GM18951 (cell line): ENCODE measurements around the gene MYH7B.

Source experiments
- POLR2A ChIP-seq: IDR thresholded peaks from 4 replicates; pipeline ENCODE4 v1.6.1; 2011; ENCODE audit warnings: mild to moderate bottlenecking; ENCODE audit not compliant: insufficient read length, insufficient read depth; ENCODE audit errors: extremely low read depth
- in situ Hi-C: fragments of 300-500 bp; cut with MboI; formaldehyde crosslinking; loops from one replicate; pipeline ENCODE4 v1.12.0; 2022; ENCODE audit warnings: low sequenced_read_pairs, mixed read lengths, inconsistent platforms; ENCODE audit not compliant: unreplicated experiment

The MYH7B gene

DNA sequence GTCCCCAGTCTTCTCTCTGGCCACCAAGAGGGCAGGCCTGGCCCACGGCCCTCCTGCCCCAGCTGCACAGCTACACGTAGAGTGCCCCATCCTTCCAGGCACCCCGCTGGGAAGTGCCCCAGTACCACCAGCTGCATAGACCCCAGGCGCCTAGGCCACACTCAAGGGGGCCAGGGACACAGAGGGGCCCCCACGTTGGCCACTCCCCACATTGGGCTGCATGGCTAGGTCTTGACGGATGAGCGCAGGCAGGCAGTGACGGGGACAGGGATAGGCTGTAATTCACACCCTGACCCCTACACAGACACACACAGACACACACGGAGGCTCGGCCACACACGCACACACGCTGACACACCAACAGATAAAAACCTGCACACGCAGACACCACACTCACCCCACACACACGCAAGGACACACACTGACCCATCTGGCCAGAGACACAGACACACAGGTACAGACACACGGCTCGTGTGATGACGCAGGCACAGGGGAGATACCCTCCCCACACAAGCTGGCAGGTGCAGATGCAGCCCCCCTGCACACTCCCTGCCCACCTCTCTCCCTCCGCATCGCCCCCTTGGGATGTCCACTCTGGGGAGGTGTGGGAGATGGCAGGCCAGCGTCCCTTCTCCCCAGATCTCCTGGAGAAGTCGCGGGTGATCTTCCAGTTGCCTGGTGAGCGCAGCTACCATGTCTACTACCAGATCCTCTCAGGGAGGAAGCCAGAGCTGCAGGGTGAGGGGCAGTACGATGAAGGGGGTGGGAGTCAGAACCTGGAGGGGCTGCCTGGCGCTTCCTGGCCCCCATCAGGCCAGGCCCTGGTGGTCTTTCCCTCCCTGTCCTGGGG is 30.0 kb downstream of the MYH7B start:
- no peak for TF ChIP-seq POLR2A
- in situ Hi-C loops = no loop called here

DNA sequence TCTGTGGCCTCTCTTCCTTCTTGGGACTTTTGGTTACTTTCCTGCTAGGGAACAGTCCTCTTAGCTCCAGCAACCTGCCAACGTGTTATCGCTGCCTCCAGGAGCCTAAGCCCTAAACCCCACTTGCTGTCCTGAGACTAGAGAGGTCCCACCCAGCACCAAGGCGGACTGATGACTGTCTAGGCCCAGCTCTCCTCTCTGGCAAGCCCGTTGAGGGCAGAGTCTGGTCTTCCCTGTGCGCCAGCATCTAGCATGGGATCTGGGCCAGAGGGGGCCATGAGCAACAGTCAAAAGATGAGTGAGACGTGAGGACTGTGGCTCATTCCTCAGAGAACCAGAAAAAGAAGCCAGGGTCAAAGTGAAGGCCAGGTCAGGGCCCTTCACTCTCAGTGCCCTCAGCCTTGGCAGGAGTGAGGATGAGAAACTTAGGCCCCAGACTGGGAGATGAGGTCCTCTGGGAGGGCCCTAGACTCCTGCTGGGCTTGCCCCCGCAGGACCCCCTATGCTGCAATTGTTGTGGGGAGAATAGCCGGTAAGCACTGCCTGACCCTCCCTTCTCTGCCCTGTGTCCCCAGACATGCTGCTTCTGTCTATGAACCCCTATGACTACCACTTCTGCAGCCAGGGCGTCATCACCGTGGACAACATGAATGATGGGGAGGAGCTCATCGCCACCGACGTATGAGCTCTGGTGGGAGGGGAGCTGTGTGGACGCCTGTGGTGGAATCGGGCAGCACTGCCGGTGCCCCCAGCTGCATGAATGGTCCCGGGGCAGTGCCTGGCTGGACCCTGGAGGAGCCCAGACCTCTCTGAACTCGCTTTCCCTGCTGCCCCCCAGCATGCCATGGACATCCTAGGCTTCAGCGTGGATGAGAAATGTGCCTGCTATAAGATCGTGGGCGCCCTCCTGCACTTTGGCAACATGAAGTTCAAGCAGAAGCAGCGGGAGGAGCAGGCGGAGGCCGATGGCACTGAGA is 30.9 kb downstream of the MYH7B start:
- in situ Hi-C loops = no loop called here
- TF ChIP-seq POLR2A = no peak

DNA sequence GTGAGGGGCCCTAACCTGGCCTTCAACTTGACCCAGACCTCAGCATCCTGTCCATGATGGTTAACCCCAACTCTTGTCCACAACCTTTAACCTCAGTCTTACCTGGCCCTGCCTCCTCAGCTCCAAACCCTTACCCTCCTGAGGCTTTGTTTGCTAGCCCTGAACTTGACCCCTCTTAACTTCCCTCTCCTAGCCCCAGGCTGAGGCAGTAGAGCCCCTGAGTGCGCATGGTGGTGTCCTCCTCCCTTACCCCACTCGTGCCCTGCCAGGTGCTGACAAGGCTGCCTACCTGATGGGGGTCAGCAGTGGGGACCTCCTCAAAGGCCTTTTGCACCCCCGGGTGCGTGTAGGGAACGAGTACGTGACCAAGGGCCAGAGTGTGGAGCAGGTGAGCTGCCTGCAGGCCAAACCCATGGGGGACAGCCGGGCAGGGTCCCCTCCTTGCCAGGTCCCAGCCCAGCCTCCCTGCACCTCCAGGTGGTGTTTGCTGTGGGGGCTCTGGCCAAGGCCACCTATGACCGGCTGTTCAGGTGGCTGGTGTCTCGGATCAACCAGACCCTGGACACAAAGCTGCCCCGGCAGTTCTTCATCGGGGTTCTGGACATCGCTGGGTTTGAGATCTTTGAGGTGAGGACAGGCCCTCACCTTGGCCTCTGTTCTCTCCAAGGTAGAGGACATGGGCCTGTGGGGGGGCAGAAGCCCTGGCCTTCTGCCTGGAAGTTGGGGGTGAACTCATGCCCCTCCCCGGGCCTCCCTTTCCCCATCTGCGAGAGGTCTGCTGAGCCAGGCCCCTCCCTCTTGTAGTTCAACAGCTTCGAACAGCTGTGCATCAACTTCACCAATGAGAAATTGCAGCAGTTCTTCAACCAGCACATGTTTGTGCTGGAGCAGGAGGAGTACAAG is 31.9 kb downstream of the MYH7B start:
- in situ Hi-C loops = no loop called here
- TF ChIP-seq POLR2A = no peak

DNA sequence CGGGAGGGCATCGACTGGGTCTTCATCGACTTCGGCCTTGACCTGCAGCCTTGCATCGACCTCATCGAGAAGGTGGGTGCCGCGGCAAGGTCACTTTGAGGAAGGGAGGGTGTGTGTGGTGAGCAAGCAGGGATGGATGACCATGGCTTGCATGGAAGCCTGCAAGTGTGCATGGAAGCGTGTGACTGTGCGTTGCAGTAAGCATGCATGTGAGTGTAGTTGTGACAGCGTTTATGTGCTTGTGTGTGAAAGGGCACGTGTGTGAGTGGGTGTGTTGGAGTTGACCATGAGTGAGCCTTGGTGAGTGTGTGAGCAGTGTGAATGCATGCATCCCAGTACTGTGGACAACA is 32.5 kb downstream of the MYH7B start:
- in situ Hi-C loops = no loop called here
- no peak for TF ChIP-seq POLR2A

DNA sequence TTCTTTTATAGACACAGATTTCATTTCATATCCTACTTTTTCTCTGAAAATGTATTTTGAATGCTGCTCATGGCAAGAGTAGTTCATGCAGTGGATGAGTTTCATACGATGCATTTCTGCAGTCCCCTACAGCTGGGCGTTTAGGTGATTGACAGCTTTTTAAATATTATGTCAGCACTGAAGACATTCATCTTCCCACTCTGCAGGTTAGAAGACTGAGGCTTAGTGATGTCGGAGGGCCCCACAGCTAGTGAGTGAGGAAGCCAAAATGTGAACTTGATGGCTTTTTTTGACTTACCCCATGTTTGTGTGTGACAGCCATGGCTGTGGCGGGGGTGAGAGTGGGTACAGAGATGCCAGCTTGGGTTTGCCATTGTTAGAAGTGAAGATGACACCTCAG is 33.5 kb downstream of the MYH7B start:
- in situ Hi-C loops = no loop called here
- no peak for TF ChIP-seq POLR2A

DNA sequence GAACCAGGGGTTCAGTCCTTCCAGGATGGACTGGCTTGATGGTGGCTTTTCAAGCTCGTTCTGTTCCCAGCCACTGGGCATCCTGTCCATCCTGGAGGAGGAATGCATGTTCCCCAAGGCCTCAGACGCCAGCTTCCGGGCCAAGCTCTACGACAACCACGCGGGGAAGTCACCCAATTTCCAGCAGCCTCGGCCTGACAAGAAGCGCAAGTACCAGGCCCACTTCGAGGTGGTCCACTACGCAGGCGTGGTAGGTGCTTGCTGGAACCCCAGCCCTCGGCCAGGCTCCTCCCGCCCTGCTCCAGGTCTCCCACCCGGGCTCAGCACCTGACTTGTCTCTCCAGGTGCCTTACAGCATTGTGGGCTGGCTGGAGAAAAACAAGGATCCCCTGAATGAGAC is 34.0 kb downstream of the MYH7B start:
- no peak for TF ChIP-seq POLR2A
- in situ Hi-C loops = no loop called here

DNA sequence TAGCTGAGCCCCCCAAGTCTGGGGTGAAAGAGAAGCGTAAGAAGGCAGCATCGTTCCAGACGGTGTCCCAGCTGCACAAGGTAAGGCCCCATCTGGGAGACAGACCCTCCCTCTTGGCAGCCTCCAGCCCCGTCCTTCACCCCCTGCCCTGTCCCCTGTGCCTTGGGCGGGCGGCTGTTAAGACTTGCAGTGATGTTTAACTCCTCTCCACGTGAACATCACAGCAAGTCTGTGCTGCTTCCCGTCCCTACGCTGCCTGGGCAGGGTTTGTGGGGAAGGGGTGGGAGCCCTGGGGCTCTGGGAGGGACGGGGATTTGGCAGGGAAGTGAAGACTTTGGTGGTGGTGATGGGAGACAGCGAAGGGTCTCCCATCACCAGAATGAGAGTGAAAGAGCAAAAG is 34.6 kb downstream of the MYH7B start:
- in situ Hi-C loops = no loop called here
- TF ChIP-seq POLR2A = no peak

DNA sequence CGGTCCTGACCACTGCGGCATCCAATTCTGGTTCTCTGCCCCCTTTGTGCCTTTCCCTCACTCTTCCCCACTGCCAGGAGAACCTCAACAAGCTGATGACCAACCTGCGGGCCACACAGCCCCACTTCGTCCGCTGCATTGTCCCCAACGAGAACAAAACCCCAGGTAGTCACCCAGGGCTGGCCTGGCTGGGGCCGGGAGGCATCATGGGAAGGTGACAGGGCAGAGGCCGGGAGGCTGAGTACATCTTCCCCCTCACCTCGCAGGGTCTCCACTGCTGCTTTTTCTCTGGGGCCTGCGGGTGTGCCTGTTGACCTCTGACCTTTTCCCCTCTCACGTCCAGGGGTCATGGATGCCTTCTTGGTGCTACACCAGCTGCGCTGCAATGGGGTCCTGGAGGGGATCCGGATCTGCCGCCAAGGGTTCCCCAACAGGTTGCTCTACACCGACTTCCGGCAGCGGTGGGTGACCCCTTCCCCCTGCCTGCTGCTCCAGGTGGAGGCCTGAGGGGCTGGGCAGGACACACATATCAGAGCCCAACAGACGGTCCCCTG is 35.1 kb downstream of the MYH7B start:
- TF ChIP-seq POLR2A = no peak
- in situ Hi-C loops = no loop called here

DNA sequence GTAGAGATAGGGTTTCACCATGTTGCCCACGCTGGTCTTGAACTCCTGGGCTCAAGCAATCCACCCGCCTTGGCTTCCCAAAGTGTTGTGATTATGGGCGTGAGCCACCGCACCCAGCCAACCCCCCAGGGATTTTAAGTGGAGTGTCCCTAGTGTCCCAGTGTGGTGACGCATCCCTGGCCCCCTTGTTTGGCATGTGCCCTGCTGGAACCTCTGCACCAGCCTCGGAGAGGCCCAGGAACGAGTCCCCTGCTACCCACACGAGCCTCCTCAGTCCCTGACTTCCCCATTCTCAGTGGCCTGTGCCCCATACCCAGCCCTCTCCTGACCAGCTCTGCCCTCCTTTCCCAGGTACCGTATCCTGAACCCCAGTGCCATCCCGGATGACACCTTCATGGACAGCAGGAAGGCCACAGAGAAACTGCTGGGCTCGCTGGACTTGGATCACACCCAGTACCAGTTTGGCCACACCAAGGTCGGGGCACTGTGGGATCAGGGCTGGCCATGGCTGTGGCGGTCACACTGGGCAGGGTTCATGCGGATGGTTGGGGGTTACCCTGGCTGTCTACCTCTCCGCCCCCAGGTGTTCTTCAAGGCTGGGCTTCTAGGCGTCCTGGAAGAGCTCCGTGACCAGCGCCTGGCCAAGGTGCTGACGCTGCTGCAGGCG is 37.2 kb downstream of the MYH7B start:
- in situ Hi-C loops = no loop called here
- no peak for TF ChIP-seq POLR2A

DNA sequence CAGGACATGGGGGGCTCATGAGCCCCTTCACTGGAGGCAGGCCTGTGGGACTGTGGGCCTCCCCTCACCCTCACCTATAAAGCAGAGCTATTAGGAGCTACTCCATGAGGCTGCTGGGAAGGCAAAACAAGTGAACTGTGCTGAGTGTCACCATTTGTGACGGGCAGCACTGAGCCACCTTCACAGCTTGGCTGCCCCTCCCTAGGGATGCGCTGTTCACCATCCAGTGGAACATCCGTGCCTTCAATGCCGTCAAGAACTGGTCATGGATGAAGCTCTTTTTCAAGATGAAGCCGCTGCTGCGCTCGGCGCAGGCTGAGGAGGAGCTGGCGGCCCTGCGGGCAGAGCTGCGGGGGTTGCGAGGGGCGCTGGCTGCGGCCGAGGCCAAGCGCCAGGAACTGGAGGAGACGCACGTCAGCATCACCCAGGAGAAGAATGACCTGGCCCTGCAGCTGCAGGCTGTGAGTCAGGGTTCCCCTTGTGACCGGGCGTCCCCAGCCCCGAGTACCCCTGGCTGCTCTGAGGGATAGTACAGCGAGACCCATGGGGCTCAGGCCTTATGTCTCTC is 38.4 kb downstream of the MYH7B start:
- no peak for TF ChIP-seq POLR2A
- in situ Hi-C loops = no loop called here

DNA sequence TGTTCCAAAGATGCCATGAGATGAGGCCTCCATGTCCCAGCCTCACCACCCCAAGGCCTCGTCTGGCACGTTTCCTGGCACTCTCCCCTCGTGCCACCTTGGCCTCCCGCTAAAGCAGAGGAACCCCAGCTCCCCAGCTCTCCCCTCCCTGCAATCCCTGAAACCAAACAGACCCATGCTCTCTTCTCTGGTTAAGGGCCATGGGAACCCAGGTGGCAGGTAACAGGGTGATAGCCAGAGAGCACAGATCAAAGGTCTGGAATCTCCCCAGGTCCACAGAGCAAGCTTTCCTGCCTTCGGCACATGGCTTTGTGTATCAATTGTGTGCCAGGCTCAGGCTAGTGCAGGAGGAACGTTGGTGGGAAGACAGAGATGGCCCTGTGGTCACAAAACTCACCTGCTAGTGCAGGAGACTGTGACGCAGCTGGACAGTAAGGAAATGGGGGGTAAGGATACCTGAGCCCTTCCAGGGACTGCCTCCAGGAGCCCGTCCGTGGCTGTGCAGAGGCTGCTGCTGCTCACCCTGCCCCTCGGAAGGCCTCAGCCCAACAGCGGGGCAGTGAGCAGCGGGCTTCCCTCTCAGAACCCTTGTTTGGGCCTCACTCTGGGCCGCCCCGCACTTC is 39.0 kb downstream of the MYH7B start:
- TF ChIP-seq POLR2A = no peak
- in situ Hi-C loops = no loop called here
